IMR-90 (cell line): ENCODE measurements around the gene FLT1. TPM values are rescaled to one million over a fixed set of nuclear protein-coding genes. Genes with fewer than 3 reads are reported as not detected.

Experiments used
- ATAC-seq: fragments of 200-7000 bp; cut with Tn5 transposase; 2 replicates; pipeline ENCODE4 v1.9.1; 2020; ENCODE audit warnings: low read depth, mild to moderate bottlenecking, moderate library complexity
- BruUV-seq: library from RNA; stranded (reverse); fragments of 400-500 nt; replicated peaks from 2 replicates; lab custom pipeline; 2021; lab: Mats Ljungman, UMichigan
- CTCF ChIA-PET: fragments of 300-600 bp; formaldehyde crosslinking; extraction: SDS; loops from one replicate; lab custom pipeline; 2021; ENCODE audit warnings: antibody characterized with exemption; lab: Yijun Ruan, JAX
- POLR2A ChIA-PET: fragments of 300-600 bp; sonication (Branson Sonifier 250); formaldehyde crosslinking; loops from one replicate; lab custom pipeline; 2022; ENCODE audit warnings: antibody characterized with exemption; ENCODE audit not compliant: unreplicated experiment; lab: Charles Lee
- DNase-seq: peaks from one replicate; pipeline ENCODE4 v3.0.0; 2013
- H2AFZ ChIP-seq: replicated peaks from 2 replicates; pipeline ENCODE3; 2013; ENCODE audit warnings: low read length, mild to moderate bottlenecking; ENCODE audit not compliant: poor library complexity
- H2AK5ac ChIP-seq: 2 replicates; pipeline ENCODE4 v1.6.1; 2013; ENCODE audit warnings: low read depth, low read length, inconsistent platforms
- H2AK9ac ChIP-seq: replicated peaks from 2 replicates; pipeline ENCODE3; 2013; ENCODE audit warnings: mild to moderate bottlenecking, low read depth, low read length, moderate library complexity; ENCODE audit not compliant: poor library complexity
- H2BK120ac ChIP-seq: 2 replicates; pipeline ENCODE4 v1.6.1; 2013; ENCODE audit warnings: low read depth, low read length, inconsistent platforms
- H2BK15ac ChIP-seq: 3 replicates; pipeline ENCODE4 v1.6.1; 2013; ENCODE audit warnings: low read depth, low read length, inconsistent platforms
- H2BK20ac ChIP-seq: 2 replicates; pipeline ENCODE4 v1.6.1; 2013; ENCODE audit warnings: low read depth, mild to moderate bottlenecking, inconsistent platforms, low read length, moderate library complexity
- H2BK5ac ChIP-seq: 2 replicates; pipeline ENCODE4 v1.6.1; 2013; ENCODE audit warnings: mild to moderate bottlenecking, low read depth, low read length, inconsistent platforms; ENCODE audit not compliant: poor library complexity, severe bottlenecking
- H3K14ac ChIP-seq: replicated peaks from 2 replicates; pipeline ENCODE4 v1.6.1; 2013; ENCODE audit warnings: low read depth, low read length, inconsistent platforms
- H3K18ac ChIP-seq: 2 replicates; pipeline ENCODE4 v1.6.1; 2013; ENCODE audit warnings: low read depth, low read length, control low read depth
- H3K23ac ChIP-seq: 2 replicates; pipeline ENCODE4 v1.6.1; 2013; ENCODE audit warnings: low read depth, low read length, inconsistent platforms
- H3K27ac ChIP-seq: 2 replicates; pipeline ENCODE4 v1.5.1; 2013; ENCODE audit warnings: mild to moderate bottlenecking, control low read depth, low read length; ENCODE audit not compliant: insufficient read depth
- H3K27me3 ChIP-seq: 2 replicates; pipeline ENCODE4 v1.6.1; 2013; ENCODE audit warnings: low read length; ENCODE audit not compliant: control insufficient read depth, insufficient read depth
- H3K36me3 ChIP-seq: 2 replicates; pipeline ENCODE4 v1.6.1; 2013; ENCODE audit warnings: low read length, mixed read lengths; ENCODE audit not compliant: control insufficient read depth, insufficient read depth
- H3K4ac ChIP-seq: 2 replicates; pipeline ENCODE4 v1.6.1; 2013; ENCODE audit warnings: low read depth, low read length, inconsistent platforms
- H3K4me1 ChIP-seq: 2 replicates; pipeline ENCODE4 v1.6.1; 2013; ENCODE audit warnings: low read length, mixed read lengths; ENCODE audit not compliant: control insufficient read depth, insufficient read depth
- H3K4me2 ChIP-seq: 2 replicates; pipeline ENCODE4 v1.6.1; 2013; ENCODE audit warnings: low read depth, mild to moderate bottlenecking, control low read depth, low read length, moderate library complexity
- H3K4me3 ChIP-seq: 2 replicates; pipeline ENCODE4 v1.5.1; 2013; ENCODE audit warnings: low read depth, mild to moderate bottlenecking, control low read depth, low read length, moderate library complexity; ENCODE audit not compliant: insufficient read depth
- H3K56ac ChIP-seq: 2 replicates; pipeline ENCODE4 v1.6.1; 2013; ENCODE audit warnings: low read length, inconsistent platforms; ENCODE audit not compliant: insufficient read depth; ENCODE audit errors: extremely low read depth
- H3K79me1 ChIP-seq, 2 experiments: 2 replicates each; pipeline ENCODE4 v1.6.1; 2013; ENCODE audit warnings: low read length in 2 of 2, inconsistent platforms in 1 of 2, low read depth in 1 of 2
- H3K9ac ChIP-seq: 2 replicates; pipeline ENCODE4 v1.6.1; 2013; ENCODE audit warnings: low read depth, low read length, control low read depth
- H3K9me1 ChIP-seq: 2 replicates; pipeline ENCODE4 v1.6.1; 2013; ENCODE audit warnings: low read length, inconsistent platforms; ENCODE audit not compliant: insufficient read depth
- H3K9me3 ChIP-seq: 2 replicates; pipeline ENCODE4 v1.6.1; 2013; ENCODE audit warnings: low read length; ENCODE audit not compliant: control insufficient read depth, insufficient read depth
- H4K20me1 ChIP-seq: 2 replicates; pipeline ENCODE4 v1.6.1; 2013; ENCODE audit warnings: low read length, inconsistent platforms; ENCODE audit not compliant: insufficient read depth
- H4K5ac ChIP-seq: 2 replicates; pipeline ENCODE4 v1.6.1; 2013; ENCODE audit warnings: mild to moderate bottlenecking, low read depth, low read length, control low read depth
- H4K8ac ChIP-seq, 2 experiments: 2 replicates each; pipeline ENCODE4 v1.6.1; 2013; ENCODE audit warnings: low read depth in 2 of 2, low read length in 2 of 2, control low read depth in 1 of 2, inconsistent platforms in 1 of 2
- H4K91ac ChIP-seq: 2 replicates; pipeline ENCODE4 v1.6.1; 2013; ENCODE audit warnings: low read depth, low read length, inconsistent platforms; ENCODE audit not compliant: insufficient read depth
- BHLHE40 ChIP-seq: fragments of 150-350 bp; IDR thresholded peaks from 2 replicates; pipeline ENCODE4 v1.6.1; 2016; ENCODE audit warnings: mild to moderate bottlenecking, low read depth, low read length
- CEBPB ChIP-seq: IDR thresholded peaks from 2 replicates; pipeline ENCODE4 v1.6.1; 2012; ENCODE audit warnings: low read depth, low read length, improper control_type of control experiment
- CHD1 ChIP-seq: IDR thresholded peaks from 2 replicates; pipeline ENCODE4 v1.6.1; 2012; ENCODE audit warnings: low read depth, low read length, improper control_type of control experiment
- FOS ChIP-seq: fragments of 150-350 bp; IDR thresholded peaks from 2 replicates; pipeline ENCODE4 v1.6.1; 2016; ENCODE audit warnings: low read depth, low read length
- MAFK ChIP-seq: IDR thresholded peaks from 2 replicates; pipeline ENCODE4 v1.6.1; 2012; ENCODE audit warnings: low read depth, low read length, improper control_type of control experiment
- MAZ ChIP-seq: IDR thresholded peaks from 2 replicates; pipeline ENCODE4 v1.6.1; 2012; ENCODE audit warnings: low read depth, mild to moderate bottlenecking, low read length, improper control_type of control experiment, moderate library complexity, borderline replicate concordance
- MXI1 ChIP-seq: IDR thresholded peaks from 2 replicates; pipeline ENCODE4 v1.6.1; 2012; ENCODE audit warnings: low read depth, mild to moderate bottlenecking, low read length, moderate library complexity, borderline replicate concordance
- NFE2L2 ChIP-seq: fragments of 150-350 bp; IDR thresholded peaks from 2 replicates; pipeline ENCODE4 v1.6.1; 2016; ENCODE audit warnings: low read depth, mild to moderate bottlenecking, low read length
- POLR2A ChIP-seq: IDR thresholded peaks from 2 replicates; pipeline ENCODE4 v1.6.1; 2012; ENCODE audit warnings: mild to moderate bottlenecking, low read depth, low read length
- RAD21 ChIP-seq: IDR thresholded peaks from 2 replicates; pipeline ENCODE4 v1.6.1; 2012; ENCODE audit warnings: low read length, improper control_type of control experiment
- RCOR1 ChIP-seq: IDR thresholded peaks from 2 replicates; pipeline ENCODE4 v1.6.1; 2012; ENCODE audit warnings: mild to moderate bottlenecking, low read length, improper control_type of control experiment; ENCODE audit not compliant: insufficient replicate concordance
- RFX5 ChIP-seq: IDR thresholded peaks from 2 replicates; pipeline ENCODE4 v1.8.0; 2012; ENCODE audit warnings: low read depth, mild to moderate bottlenecking, low read length, moderate library complexity
- SMC3 ChIP-seq: fragments of 150-350 bp; IDR thresholded peaks from 2 replicates; pipeline ENCODE4 v1.6.1; 2016; ENCODE audit warnings: low read depth, mild to moderate bottlenecking, antibody characterized with exemption, low read length, moderate library complexity
- WGBS, 2 experiments: methylation state at CpG; one replicate each; pipeline versions ENCODE4 v1.1.5 to v1.1.7; 2013; ENCODE audit warnings: missing lambda C conversion rate in 2 of 2; ENCODE audit not compliant: insufficient read length in 1 of 2; ENCODE audit errors: extremely low coverage in 2 of 2; 5-methylcytosine and 5-hydroxymethylcytosine counted together
- dilution Hi-C: fragments of 300-500 bp; cut with HindIII; formaldehyde crosslinking; loops from one replicate; pipeline ENCODE4 v1.14.3; 2018; ENCODE audit warnings: low sequenced_read_pairs; ENCODE audit not compliant: unreplicated experiment
- in situ Hi-C: fragments of 300-500 bp; cut with MboI; formaldehyde crosslinking; loops from 3 replicates; pipeline ENCODE4 v1.14.3; 2019; ENCODE audit warnings: low sequenced_read_pairs, inconsistent platforms, mixed read lengths
- intact Hi-C: fragments of 100-400 bp; cut with micrococcal nuclease; formaldehyde crosslinking; loops from 2 replicates; pipeline ENCODE4 v1.10.0; 2022
- polyA plus RNA-seq, 3 experiments: library from polyadenylated mRNA; depleted of rRNA; stranded (reverse); fragments of >200 nt; gene quantifications; 2 replicates each; pipeline ENCODE4 v1.2.3, GENCODE V29; 2012; ENCODE audit warnings: low replicate concordance in 1 of 3
- total RNA-seq: library from RNA; depleted of rRNA; stranded (reverse); fragments of >200 nt; gene quantifications from 2 replicates; pipeline ENCODE4 v1.2.3, GENCODE V29; 2012
- TF ChIP-seq, protein P1 (sequence below): fragments of 150-350 bp; IDR thresholded peaks from 2 replicates; pipeline ENCODE4 v1.6.1; 2017; ENCODE audit warnings: mild to moderate bottlenecking, antibody characterized with exemption, low read length, low read depth
- TF ChIP-seq, protein P2 (sequence below): fragments of 150-350 bp; IDR thresholded peaks from 2 replicates; pipeline ENCODE4 v1.6.1; 2016; ENCODE audit warnings: low read depth, mild to moderate bottlenecking, low read length, moderate library complexity, borderline replicate concordance
- TF ChIP-seq, protein P3 (sequence below): conservative IDR thresholded peaks from 2 replicates; pipeline ENCODE4 v1.5.1; 2012; ENCODE audit warnings: mild to moderate bottlenecking, low read depth, low read length, improper control_type of control experiment

Gene FLT1
- total and polyA plus RNA-seq, 2 of the 4 experiments (the other 2 are of a cell fraction): 4.5 to 10.4 TPM

DNA sequence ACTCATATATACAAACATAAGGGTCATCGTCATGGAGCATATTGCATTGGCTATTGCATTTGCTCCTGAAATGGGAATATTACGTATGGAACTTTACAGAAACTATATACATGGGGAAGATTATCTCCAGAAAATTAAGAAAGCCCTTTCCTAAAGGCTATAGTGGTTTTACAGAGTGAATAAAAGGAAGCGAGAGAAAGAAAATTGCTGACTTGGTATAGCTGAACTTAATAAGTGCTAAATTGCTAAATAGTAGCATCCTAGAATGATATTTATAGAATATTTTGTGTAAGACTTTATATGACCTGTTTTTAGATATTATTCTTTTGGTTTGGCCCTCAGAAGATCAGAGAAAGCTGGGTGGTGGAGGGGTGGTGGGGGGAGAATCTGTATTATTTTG is 114.6 kb downstream of the FLT1 start:
- Histone ChIP-seq H2BK5ac (no peak overlapping the region), H4K8ac (no peak overlapping the region), H4K5ac (no peak overlapping the region), H2BK15ac (no peak overlapping the region), H3K79me1 (no peaks in the 10 kb centered on the region), H3K18ac (no peak overlapping the region), H2BK120ac (no peak overlapping the region), H4K91ac (no peak overlapping the region), H4K20me1 (no peaks in the 10 kb centered on the region), H2AFZ (no peak overlapping the region), H3K23ac (no peak overlapping the region), H3K36me3 (no peaks in the 10 kb centered on the region), H3K14ac (no peak overlapping the region), H3K9me3 (no peaks in the 10 kb centered on the region), H3K27ac (no peak overlapping the region), H3K4me3 (no peak overlapping the region), H3K9ac (no peak overlapping the region), H3K4ac (no peak overlapping the region), H2BK20ac (no peak overlapping the region), H3K4me1 (no peaks in the 10 kb centered on the region), H2AK5ac (no peak overlapping the region), H3K27me3 (no peaks in the 10 kb centered on the region), H3K4me2 (no peak overlapping the region), H2AK9ac (no peak overlapping the region), H3K9me1 (no peaks in the 10 kb centered on the region), H3K56ac (no peak overlapping the region)
- no TSS peak for BruUV-seq
- ChIA-PET CTCF (interaction anchor here (1.0 kb wide), 1 partner anchor 46 kb away, joined by 3 read pairs; no protein-coding TSS in a partner anchor), POLR2A (no interaction called here)
- dilution Hi-C loops: no loop called here
- no peak for ATAC-seq
- no peak for TF ChIP-seq FOS
- TF ChIP-seq SMC3: no peak
- no peak for TF ChIP-seq CEBPB
- TF ChIP-seq RFX5: no peak
- TF ChIP-seq NFE2L2: no peak
- no peak for TF ChIP-seq MAFK
- TF ChIP-seq POLR2A: no peak
- TF ChIP-seq, protein P1, sequence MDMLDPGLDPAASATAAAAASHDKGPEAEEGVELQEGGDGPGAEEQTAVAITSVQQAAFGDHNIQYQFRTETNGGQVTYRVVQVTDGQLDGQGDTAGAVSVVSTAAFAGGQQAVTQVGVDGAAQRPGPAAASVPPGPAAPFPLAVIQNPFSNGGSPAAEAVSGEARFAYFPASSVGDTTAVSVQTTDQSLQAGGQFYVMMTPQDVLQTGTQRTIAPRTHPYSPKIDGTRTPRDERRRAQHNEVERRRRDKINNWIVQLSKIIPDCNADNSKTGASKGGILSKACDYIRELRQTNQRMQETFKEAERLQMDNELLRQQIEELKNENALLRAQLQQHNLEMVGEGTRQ: no peak
- TF ChIP-seq, protein P2, sequence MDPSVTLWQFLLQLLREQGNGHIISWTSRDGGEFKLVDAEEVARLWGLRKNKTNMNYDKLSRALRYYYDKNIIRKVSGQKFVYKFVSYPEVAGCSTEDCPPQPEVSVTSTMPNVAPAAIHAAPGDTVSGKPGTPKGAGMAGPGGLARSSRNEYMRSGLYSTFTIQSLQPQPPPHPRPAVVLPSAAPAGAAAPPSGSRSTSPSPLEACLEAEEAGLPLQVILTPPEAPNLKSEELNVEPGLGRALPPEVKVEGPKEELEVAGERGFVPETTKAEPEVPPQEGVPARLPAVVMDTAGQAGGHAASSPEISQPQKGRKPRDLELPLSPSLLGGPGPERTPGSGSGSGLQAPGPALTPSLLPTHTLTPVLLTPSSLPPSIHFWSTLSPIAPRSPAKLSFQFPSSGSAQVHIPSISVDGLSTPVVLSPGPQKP: no peak
- no peak for TF ChIP-seq MXI1
- TF ChIP-seq, protein P3, sequence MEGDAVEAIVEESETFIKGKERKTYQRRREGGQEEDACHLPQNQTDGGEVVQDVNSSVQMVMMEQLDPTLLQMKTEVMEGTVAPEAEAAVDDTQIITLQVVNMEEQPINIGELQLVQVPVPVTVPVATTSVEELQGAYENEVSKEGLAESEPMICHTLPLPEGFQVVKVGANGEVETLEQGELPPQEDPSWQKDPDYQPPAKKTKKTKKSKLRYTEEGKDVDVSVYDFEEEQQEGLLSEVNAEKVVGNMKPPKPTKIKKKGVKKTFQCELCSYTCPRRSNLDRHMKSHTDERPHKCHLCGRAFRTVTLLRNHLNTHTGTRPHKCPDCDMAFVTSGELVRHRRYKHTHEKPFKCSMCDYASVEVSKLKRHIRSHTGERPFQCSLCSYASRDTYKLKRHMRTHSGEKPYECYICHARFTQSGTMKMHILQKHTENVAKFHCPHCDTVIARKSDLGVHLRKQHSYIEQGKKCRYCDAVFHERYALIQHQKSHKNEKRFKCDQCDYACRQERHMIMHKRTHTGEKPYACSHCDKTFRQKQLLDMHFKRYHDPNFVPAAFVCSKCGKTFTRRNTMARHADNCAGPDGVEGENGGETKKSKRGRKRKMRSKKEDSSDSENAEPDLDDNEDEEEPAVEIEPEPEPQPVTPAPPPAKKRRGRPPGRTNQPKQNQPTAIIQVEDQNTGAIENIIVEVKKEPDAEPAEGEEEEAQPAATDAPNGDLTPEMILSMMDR: no peak
- no peak for TF ChIP-seq CHD1
- TF ChIP-seq BHLHE40: no peak
- TF ChIP-seq RCOR1: no peak
- no peak for TF ChIP-seq MAZ
- no peak for TF ChIP-seq RAD21
- WGBS, 2 experiments: no CpG with 5 or more reads among the region's 3 CpGs
- in situ Hi-C loops: no loop called here
- intact Hi-C loops: no loop called here
- DNase-seq: no peak
